Measurements from ENCODE around the gene NELFE. TPM values are rescaled to one million over a fixed set of nuclear protein-coding genes. Genes with fewer than 3 reads are reported as not detected.

NELFE gene
- total and polyA plus RNA-seq, 3 donors from 2014 or later = 181 to 292 (median 219) TPM

GRCh38 chr6:31965700-31966099 lies 6.9 kb upstream of the NELFE start:
- 76 to 92% methylated on average over 12 to 13 of the region's 13 CpGs for WGBS, 2 donors
- TF ChIP-seq, protein P1, sequence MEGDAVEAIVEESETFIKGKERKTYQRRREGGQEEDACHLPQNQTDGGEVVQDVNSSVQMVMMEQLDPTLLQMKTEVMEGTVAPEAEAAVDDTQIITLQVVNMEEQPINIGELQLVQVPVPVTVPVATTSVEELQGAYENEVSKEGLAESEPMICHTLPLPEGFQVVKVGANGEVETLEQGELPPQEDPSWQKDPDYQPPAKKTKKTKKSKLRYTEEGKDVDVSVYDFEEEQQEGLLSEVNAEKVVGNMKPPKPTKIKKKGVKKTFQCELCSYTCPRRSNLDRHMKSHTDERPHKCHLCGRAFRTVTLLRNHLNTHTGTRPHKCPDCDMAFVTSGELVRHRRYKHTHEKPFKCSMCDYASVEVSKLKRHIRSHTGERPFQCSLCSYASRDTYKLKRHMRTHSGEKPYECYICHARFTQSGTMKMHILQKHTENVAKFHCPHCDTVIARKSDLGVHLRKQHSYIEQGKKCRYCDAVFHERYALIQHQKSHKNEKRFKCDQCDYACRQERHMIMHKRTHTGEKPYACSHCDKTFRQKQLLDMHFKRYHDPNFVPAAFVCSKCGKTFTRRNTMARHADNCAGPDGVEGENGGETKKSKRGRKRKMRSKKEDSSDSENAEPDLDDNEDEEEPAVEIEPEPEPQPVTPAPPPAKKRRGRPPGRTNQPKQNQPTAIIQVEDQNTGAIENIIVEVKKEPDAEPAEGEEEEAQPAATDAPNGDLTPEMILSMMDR (IDR thresholded peaks at IDR 0.05) = no peak
- no peak for TF ChIP-seq POLR2A (IDR thresholded peaks at IDR 0.05)
- Histone ChIP-seq H3K9me3 (no peaks in the 10 kb centered on the region), H3K4me1 (no peaks in the 10 kb centered on the region), H3K27ac (no peak overlapping the region), H3K36me3 (ENCODE audit: low read depth, missing control alignments) (no peaks in the 10 kb centered on the region), H3K27me3 (no peaks in the 10 kb centered on the region), H3K4me3 (no peak overlapping the region)
- intact Hi-C loops (cut with DNase I; ENCODE audit: low total_unique reads) = no loop called here
- no peak for DNase-seq

- no peak for TF ChIP-seq POLR2A (IDR thresholded peaks at IDR 0.05)
- TF ChIP-seq, protein P1 (IDR thresholded peaks at IDR 0.05) = no peak
- intact Hi-C loops (cut with DNase I; ENCODE audit: low total_unique reads) = no loop called here
- H3K27me3 ChIP-seq = no peaks in the 10 kb centered on the region
- H3K4me3 ChIP-seq = no peak overlapping the region
- H3K4me1 ChIP-seq = peaks cover 2% of the 10 kb centered on the region
- H3K27ac ChIP-seq = no peak overlapping the region
- no peak for DNase-seq
- H3K9me3 ChIP-seq = no peaks in the 10 kb centered on the region
- no peaks in the 10 kb centered on the region for H3K36me3 ChIP-seq (ENCODE audit: low read depth, missing control alignments)
- 96 to 97% methylated on average over 13 to 16 of the region's 19 CpGs for WGBS, 2 donors
Observed at GRCh38 chr6:31963921-31964320, 5.2 kb upstream of the NELFE start.

- no peak overlapping the region for H3K4me3 ChIP-seq
- no peak overlapping the region for H3K27ac ChIP-seq
- WGBS, 2 donors = 93 to 96% methylated on average over 12 of the region's 12 CpGs
- TF ChIP-seq POLR2A (IDR thresholded peaks at IDR 0.05) = no peak
- TF ChIP-seq, protein P1 (IDR thresholded peaks at IDR 0.05) = no peak
- H3K9me3 ChIP-seq = no peaks in the 10 kb centered on the region
- no peaks in the 10 kb centered on the region for H3K27me3 ChIP-seq
- intact Hi-C loops (cut with DNase I; ENCODE audit: low total_unique reads) = no loop called here
- H3K36me3 ChIP-seq (ENCODE audit: low read depth, missing control alignments) = no peaks in the 10 kb centered on the region
- peaks cover 12% of the 10 kb centered on the region for H3K4me1 ChIP-seq
- DNase-seq = no peak
Observed at GRCh38 chr6:31961616-31962015, 2.8 kb upstream of the NELFE start.

DNA sequence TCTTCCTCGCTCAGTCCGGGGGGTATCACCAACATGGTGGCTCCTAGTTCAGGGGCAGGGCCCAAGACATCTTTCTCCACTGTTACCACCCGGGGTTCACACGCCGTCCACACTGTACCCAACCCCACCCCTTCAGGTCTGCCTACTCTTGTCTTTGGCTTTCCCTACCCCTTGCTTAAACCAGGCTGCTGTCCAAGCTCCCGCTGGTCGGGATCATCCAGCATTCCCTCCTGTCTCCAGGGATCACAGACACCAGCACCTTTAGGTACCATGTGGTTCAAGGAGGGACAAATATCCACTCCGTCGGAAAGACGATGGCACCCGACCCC lies 395 bp downstream of the NELFE start:
- Histone ChIP-seq H3K4me1 (peaks cover 12% of the 10 kb centered on the region), H3K27ac (peak overlapping the region; percentile 67 to 84), H3K4me3 (peak overlapping the region; percentile 66 to 90), H3K9me3 (no peaks in the 10 kb centered on the region), H3K36me3 (ENCODE audit: low read depth, missing control alignments) (no peaks in the 10 kb centered on the region), H3K27me3 (no peaks in the 10 kb centered on the region)
- DNase-seq = no peak
- intact Hi-C loops (cut with DNase I; ENCODE audit: low total_unique reads) = loop anchor here (10.0 kb wide), 1 partner anchor 166 kb away; the partner anchor contains the start of gene ATF6B
- TF ChIP-seq, protein P1 (IDR thresholded peaks at IDR 0.05) = no peak
- TF ChIP-seq POLR2A (IDR thresholded peaks at IDR 0.05) = no peak
- 8 to 9% methylated on average over 11 of the region's 11 CpGs for WGBS, 2 donors

DNA sequence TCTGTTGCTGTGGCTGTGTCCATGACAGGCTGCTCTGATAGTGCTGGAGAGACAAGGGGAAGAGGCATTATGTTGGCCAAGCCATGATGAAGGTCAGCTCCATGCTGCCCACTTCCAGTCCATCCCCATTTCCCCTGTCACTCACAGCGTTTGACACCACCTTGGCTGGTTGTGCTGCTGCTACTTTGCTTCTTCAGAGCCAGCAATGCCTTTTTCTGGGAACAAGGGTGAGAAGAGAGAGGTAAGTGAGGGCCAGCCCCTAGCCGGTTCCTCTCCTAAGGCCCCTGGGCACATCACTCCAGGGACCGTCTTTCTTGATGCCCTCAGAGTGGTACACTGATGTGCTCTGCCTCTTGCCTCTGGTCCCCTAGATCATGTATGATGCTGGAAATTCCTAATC lies 2.0 kb downstream of the NELFE start:
- Histone ChIP-seq H3K4me1 (peaks cover 12% of the 10 kb centered on the region), H3K9me3 (no peaks in the 10 kb centered on the region), H3K27ac (no peak overlapping the region), H3K4me3 (no peak overlapping the region), H3K36me3 (ENCODE audit: low read depth, missing control alignments) (no peaks in the 10 kb centered on the region), H3K27me3 (no peaks in the 10 kb centered on the region)
- no peak for DNase-seq
- intact Hi-C loops (cut with DNase I; ENCODE audit: low total_unique reads) = loop anchor here (10.0 kb wide), 1 partner anchor 168 kb away; the partner anchor contains the start of gene ATF6B
- 93 to 98% methylated on average over 3 of the region's 3 CpGs for WGBS, 2 donors
- TF ChIP-seq, protein P1 (IDR thresholded peaks at IDR 0.05) = no peak
- TF ChIP-seq POLR2A (IDR thresholded peaks at IDR 0.05) = no peak
